GM19239 (cell line): ENCODE measurements around the gene DHPS.
"Not testable (repeated sequence)": the region's sequence is repeated elsewhere in the genome, so short reads cannot be mapped to it uniquely, and the experiment has no call there.

Source experiments
- DNase-seq: peaks from one replicate; pipeline ENCODE4 v3.0.0; 2011; ENCODE audit warnings: low spot score; ENCODE audit not compliant: insufficient read length
- FAIRE-seq: peaks from 2 replicates; lab custom pipeline; 2011; peaks lifted over from hg19 to GRCh38; lab: Jason Lieb, UNC

DHPS gene

DNA sequence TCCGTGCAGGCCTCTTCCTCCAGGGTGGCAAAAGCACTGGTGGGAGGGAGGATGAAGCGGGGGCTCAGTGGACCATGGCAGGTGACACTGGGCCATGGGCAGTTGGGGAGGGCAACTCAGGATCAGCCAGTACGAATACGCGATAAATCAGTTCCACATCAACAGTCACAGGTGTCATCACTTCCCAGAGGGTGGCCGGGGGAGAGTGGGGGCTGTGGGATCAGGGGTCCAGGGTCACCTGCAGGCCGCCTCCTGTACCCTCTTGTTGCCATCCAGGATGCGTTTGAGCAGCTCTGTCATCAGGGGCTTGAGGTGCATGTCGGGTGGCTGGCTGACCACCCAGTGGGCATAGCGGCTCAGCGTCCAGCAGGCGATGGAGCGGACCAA lies 24.6 kb upstream of the DHPS start:
- no peak for DNase-seq

DNA sequence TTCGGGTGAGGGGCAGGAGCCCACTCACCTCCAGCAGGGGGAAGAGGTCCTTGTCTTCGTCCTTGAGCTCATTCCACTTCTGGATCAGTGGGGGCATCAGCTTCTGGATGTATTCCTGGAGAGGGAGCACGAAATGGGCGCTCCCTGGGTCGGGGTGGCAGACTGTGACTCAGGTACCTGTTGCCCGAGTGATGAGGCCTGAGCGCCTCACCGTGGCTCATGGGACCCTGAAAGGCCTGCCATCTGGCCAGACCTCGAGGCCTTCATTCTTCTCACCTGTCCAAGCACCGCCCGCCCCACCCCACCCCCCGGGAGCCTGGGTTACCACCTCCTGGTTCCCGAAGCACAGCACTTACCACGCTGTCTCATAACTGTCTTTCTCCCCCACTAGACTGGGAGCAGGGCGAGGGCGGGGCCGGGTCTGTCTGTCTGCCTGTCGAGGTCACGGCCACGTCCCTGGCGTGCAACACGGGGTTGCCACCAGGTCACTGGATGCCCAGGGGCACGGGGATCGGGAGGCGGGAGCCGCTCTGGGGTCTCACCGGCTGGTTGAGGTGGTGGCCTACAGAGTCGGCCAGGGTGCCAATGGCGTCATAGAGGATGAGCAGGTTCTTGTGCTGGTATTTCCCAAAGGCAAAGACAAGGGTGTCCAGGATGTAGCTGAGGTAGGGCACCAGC lies 24.1 kb upstream of the DHPS start:
- FAIRE-seq (no peak), DNase-seq (no peak)

More for the DNA sequence above, 24.6 kb upstream of the DHPS start:
- FAIRE-seq = no peak

DNA sequence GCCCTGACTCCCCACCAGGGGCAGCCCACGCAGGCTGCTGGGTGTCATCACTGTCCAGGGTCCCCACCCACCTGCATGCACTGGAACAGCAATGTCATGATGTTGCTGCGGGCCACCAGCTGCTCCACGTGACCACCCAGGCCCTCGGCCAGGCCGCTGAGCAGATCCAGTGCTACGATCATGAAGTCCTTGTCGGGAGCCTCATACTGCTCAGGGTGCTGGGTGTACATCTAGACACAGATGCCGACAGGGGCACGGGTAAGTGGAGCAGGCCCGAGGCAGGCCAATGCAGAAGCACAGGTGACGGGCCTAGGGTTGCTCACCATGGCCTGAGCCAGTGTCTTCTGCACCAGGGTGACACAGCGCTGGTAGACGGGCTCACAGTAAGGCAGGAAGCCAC lies 23.5 kb upstream of the DHPS start:
- DNase-seq (no peak), FAIRE-seq (no peak)

DNA sequence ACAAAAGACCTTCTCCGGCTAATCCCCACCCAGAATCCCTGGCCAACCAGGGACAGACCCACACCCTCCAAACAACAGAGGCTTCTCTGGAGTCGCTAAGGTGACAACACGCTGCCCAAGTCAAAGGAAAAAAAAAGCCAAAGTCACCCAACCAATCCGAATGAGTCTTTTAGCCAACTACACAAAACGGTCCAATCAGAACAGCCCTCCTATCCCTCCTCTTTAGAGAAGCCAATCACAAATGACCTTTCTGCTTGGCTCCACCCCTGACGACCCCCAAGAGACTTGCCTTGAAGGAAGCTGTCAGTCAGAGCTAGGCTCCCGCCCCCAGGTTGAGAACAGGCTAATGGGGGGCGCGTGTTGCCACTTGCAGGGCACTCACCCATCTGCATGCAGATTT lies 21.4 kb upstream of the DHPS start:
- DNase-seq (no peak), FAIRE-seq (no peak)

DNA sequence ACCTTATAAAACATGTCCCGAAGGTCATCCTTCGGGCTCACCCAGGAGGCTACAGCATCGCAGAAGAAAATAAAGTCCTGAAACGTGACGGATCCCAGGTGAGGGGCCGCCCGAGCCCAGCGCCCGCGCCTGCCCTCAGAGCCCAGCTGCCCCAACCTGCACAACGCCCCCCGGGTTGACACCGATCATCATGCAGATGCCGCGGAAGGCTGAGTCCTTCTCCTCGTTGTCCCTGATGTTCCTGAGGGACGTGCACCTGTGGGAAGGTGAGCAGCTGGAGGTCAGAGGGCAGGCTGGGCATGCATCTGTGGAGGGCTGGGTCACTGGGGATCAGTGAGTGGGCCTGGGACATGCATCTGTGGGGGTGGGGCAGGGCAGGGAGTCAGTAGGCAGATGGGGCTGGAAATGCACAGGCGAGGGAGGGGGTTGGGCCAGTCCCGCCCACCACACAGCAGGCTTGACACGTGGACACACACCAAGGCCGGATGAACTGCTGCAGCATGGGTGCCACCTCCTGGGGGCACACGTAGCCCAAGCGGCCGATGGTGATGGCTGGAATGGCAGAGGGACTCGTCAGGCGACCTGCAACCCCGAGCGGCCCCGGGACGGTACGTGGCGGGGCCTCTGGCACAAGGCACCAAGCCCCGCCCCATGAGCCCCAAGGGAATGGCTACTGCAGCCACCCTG lies 20.1 kb upstream of the DHPS start:
- DNase-seq = no peak
- FAIRE-seq = no peak

DNA sequence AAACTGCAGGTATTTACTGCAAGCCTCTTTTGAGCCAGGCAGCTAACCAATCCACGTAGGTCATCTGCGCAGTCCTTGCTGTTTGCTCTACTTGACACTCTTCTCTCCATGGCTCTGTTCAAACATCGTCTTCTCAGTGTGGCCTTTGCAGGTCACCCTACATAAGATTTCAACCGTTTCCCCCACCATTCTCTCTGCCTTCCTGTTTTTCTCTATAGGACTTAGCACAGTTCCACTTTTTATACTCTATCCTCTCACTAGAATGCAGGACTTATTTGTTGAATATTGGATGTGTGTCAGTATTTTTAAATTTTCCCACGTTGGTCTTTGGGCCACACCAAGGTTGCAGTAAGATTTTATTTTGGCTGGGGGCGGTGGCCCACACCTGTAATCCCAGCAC lies 16.5 kb upstream of the DHPS start:
- no peak for FAIRE-seq
- no peak for DNase-seq

DNA sequence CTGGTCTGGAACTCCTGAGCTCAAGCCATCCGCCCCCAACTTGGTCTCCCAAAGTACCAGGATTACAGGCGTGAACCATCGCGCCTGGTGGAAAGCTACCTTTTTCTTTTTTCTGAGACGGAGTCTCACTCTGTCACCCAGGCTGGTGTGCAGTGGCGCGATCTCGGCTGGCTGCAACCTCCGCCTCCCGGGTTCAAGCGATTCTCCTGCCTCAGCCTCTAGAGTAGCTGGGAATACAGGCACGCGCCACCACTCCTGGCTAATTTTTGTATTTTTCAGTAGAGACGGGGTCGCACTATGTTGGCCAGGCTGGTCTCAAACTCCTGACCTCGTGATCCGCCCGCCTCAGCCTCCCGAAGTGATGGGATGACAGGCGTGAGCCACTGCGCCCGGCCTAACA lies 15.7 kb upstream of the DHPS start:
- not testable (repeated sequence) for FAIRE-seq, DNase-seq

DNA sequence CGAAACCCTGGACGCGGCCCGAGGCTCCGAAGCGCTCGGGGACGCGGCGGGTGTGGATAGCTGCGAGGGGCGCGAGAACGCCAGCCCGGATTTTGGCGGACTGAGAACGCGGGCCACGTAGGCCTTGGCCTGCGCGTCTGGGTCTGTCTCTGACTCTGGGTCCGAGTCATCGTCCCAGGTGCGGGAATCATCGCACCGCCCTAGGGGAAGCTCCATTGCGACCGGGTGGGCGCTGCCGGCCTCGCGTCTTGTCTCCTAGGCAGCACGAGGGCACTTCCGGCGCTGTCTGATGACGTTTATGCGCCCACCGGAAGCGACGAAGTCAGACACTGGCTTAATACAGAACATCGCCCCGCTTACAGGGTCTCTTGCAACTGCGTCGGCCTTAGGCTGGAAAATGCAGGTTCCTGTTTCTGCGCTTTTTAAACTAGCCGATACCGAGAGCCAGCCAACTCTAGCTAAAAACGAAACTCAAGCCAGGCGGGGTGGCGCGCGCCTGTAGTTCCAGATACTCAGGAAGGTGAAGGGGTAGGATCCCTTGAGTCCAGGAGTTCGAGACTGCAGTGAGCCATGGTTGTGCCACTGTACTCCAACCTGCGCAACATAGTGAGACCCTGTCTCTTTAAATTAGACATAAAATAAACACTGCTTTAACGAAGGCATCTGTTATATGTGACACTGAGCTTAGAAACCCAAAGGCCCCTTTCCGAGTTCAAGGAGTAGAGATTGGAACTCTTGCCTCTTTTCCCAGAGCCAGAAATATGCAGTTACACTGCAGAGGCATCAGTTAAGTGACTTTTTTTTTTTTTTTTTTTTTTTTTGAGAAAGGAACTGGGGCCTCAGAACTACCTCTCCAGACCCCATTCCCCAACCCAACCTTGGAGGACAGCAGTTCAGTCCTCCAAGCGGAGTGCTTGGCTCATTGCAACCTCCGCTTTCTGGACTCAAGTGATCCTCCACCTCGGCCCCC lies 15.0 kb upstream of the DHPS start, which contains the start of gene FBXW9:
Gene FBXW9 (minus strand): TSS at position 266 of the 970 bp plus-strand sequence. CDS start 50 bp downstream, at position 216.
- peak; percentile 94 for FAIRE-seq
- DNase-seq = peak; percentile 100

DNA sequence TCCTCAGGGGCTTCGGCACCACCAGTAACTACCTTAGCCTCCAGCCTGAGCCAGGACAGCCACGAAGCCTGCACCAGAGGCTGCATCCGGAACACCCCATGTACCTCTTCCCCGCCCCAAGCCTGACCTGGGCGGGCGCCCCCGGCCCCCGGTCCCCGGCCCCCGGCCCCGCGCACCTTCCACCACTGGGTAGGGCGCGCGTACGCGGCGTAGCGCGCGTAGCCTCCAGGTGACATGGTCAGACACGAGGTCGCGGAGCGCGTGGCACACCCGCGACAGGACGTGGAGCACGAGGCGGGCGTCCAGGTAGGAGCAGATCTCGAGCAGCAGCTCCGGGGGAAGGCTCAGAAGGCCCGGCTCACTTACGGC lies 14.3 kb upstream of the DHPS start:
- DNase-seq (peak; percentile 28), FAIRE-seq (no peak)

DNA sequence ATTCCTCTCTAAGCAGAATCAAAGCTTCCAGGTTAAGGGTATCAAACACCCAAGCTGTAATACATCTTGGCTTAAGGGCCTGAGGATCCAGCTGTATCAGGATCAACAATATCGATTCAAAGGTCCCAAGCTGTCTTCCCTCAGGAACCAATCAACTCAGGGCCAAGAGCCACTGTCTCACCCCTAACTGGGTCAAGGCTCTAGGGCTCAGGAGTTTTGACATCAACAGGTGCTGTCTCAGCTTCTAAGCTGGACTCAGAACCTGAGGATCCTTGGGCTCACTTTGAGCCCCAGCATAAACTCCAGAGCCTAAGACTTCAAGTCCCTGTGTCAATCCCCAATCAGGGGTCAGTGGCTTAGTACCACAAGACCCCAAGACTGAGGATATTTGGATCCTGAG lies 13.8 kb upstream of the DHPS start:
- DNase-seq (no peak), FAIRE-seq (no peak)

DNA sequence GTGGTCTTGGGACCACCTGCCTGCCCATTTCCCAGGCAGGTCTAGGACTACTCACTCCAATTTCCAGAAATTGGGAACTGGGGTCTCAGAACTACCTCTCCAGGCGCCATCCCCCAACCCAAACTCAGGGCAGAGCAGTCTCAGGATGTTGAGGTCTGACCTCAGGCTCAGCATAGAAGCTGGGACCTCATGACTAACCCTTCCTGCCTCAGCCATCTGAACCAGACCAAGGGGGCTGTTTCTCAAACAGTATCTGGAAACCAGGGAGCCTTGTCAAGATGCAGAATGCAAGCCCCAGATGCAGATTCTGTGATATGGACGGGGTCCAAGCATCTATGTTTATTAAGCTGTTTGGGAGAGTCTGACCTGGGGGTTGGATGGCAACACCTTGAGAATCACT lies 13.4 kb upstream of the DHPS start:
- DNase-seq (no peak), FAIRE-seq (no peak)

DNA sequence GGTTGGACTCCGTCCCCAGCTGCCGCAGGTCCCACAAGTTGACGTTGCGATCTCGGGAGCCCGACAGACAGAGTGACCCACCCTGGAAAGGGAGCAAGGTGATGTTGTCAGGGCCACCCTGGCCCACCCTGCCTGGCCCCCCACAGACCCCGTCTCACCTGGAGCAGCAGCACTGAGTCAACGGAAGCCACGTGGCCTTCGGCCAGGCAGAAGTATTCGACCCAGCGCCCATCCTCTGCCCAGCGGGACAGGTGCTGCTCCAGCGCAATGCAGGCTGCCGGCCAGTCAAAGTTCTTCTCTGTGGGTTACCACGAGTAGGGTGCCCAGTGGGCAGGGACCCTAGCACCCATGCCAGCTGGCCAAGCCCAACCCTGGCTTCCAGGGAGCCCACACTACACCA lies 13.0 kb upstream of the DHPS start:
- no peak for DNase-seq
- FAIRE-seq = no peak

DNA sequence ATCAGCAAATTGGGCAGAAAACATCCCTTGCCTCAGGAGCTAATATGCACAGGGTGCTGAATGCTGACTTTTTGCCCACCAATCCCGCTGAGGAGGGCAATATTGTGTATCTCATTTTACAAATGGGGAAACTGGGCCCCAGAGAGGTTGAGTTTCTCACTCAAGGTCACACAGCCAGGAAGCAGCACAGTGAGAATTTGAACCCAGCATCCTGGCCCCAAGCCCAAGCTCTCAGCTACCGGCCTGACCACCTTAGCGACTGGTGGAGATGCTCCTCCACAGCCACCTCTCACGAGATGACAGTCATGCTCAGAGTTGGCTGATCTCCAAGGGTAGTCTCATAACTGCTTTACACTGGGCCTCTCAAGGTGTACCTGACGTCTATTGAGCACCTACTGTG lies 11.3 kb upstream of the DHPS start:
- FAIRE-seq = no peak
- no peak for DNase-seq

DNA sequence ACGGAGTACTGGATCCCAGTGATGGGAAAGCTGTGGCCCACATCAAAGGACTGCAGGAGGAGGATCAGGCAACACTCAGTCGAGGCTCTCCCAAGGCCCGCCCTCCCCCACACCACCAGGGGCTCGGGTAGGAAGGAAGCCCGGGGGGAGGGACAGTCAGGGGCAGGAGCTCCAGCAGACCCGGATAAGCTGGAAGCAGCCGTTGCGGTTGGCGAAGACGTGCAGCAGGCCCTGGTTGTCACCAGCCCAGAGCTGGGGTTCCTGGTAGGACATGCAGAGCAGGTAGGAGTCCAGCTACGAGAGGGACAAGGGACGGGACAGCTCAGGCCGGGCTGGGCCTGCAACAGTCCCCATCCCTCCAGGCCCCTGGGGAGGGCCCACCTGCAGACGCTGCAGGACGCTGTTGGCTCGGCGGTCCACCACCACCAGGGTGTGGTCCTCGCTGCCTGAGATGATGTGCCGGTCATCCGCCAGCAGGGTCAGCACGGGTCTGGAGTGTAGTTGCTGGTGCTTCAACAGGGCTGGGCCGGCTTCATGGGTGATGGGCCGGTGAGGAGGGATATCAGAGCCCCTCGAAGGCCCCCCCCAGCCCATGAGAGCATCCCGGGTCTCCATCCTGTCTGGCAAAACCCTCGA lies 8.0 kb upstream of the DHPS start:
- DNase-seq = no peak
- no peak for FAIRE-seq

DNA sequence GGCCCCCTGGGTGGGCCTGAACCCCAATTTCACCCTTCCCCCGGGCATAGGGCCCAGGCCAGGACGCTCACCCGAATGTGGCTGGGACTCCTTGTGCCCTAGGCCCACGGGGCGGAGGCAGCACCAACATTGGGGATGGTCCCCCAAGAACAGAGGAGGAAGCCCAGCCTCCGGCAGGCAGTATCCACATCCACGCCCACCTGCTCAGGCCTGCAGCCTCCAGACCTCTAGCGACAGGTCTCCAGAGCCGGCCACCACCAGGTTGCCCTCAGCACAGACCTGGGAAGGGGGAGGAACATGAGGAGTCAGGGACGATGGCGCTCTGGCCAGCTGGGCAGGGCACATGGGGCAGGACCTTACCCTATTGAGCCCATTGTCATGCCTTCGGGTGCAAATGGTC lies 7.3 kb upstream of the DHPS start:
- no peak for FAIRE-seq
- no peak for DNase-seq

DNA sequence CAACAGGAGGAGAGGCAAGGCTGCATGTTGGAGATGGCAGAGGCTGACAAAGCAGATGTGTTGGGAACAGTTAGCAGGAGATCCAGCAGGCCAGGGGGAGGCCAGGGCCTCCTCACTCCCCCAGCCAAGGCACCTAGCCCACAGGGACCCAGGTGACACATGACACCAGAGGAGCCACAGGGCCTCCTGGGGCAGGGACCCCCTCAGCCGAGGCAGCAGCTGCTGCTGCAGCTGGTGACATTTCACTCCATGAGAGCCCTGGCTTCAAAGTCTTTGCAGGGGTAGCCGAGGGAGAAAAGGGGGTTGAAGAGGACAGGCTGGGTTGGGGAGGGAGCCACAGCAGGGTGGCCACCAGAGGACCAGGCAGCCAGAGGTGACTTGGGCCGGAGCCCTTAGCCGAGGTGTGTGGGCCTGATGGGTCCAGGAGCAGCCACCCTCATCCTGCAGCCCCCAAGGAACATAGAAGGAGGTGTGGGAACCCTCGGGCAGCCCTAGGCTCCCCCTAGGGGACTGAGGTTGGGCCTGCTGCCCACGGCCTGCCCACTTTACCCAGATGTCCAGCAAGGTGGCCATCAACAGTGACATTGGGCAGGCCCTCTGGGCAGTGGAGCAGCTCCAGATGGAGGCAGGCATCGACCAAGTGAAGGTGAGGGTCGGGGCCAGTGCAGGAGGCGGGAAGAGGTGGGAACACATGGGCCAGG lies 6.0 kb upstream of the DHPS start, which contains the start of gene GNG14:
Gene GNG14 (plus strand): TSS at position 503 of the 701 bp plus-strand sequence. CDS start 51 bp downstream, at position 554.
- DNase-seq (no peak), FAIRE-seq (no peak)

DNA sequence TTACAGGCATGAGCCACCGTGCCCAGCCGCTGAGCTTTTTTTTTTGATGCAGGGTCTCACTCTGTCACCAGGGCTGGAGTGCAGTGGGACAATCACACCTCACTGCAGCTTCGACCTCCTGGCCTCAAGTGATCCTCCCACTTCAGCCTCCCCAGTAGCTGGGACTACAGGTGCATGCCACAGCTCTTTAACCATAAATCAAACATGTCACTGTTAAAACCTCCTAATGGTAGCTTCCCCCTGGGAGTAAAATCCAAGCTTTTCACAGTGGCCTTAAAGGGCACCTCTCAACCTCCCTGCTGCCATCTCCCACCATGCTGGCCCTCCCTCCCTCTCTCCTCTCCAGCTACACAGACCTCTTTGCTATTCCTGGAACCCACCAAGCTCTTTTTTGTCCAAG lies 4.2 kb upstream of the DHPS start:
- FAIRE-seq = no peak
- DNase-seq = no peak

DNA sequence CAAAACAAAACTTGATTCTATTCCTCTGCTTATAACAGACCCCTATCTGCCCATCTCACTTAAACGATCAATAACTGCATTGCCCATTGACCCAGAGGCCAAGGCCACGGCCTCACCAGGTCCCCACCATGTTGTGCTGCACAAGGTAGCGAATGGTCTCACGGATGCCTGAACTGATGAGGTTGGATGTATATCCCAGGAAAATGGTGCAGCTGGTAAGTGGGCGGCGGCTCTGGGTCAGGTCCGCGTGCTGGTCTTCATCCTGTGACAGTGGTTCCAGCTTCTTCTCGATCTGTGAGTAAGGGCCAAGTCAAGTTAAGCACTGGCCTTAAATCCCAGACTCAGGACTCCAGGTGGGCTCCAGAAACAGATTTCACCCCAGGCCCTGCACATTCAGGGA lies 1.6 kb downstream of the DHPS start:
- no peak for DNase-seq
- no peak for FAIRE-seq

DNA sequence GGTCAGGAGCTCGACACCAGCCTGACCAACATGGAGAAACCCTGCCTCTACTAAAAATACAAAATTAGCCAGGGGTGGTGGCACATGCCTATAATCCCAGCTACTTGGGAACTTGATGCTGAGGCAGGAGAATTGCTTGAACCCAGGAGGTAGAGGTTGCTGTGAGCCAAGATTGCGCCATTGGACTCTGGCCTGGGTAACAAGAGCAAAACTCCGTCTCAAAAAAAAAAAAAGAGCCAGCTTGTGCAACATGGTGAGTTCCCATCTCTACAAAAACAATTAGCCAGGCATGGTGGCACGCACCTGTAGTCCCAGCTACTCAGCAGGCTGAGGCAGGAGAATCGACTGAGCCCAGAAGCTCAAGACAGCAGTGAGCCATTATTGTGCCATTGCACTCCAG lies 3.6 kb downstream of the DHPS start:
- not testable (repeated sequence) for FAIRE-seq, DNase-seq

DNA sequence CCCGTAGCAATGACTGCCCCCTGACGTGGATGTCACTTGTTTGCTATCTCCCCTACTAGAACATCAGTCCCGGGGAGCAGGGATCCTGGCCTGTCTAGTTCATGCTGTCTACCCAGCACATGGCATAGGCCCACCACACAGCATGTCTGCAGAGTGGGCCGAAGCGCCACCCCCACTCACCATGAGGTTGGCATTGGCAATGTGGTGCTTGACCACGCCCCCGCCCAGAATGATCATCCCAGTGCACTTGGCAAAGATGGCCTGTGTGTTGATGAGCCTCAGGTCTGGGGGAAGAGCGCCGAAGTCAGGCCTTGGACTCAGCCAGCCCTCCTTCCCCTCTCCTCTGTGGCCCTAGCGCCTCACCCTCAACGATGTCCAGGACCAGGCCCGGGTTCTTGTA lies 4.8 kb downstream of the DHPS start:
- no peak for DNase-seq
- no peak for FAIRE-seq
